MCF 10A (cell line): ENCODE measurements around the gene NUP50. TPM values are rescaled to one million over a fixed set of nuclear protein-coding genes. Genes with fewer than 3 reads are reported as not detected.

Source experiments
- BruUV-seq: library from RNA; stranded (reverse); fragments of 400-500 nt; replicated peaks from 2 replicates; lab custom pipeline; 2021; lab: Mats Ljungman, UMichigan
- CTCF ChIA-PET: fragments of 300-600 bp; sonication (Branson Sonifier 250); formaldehyde crosslinking; extraction: SDS; loops from one replicate; lab custom pipeline; 2021; ENCODE audit warnings: antibody characterized with exemption, inconsistent platforms; lab: Yijun Ruan, JAX
- POLR2A ChIA-PET: fragments of 300-600, 350-650 bp; sonication (Branson Sonifier 250); formaldehyde crosslinking; extraction: SDS; loops from one replicate; lab custom pipeline; 2020; ENCODE audit warnings: antibody characterized with exemption, inconsistent platforms; lab: Yijun Ruan, JAX
- DNase-seq: peaks from one replicate; pipeline ENCODE4 v3.0.0-alpha.2; 2018; ENCODE audit not compliant: unreplicated experiment
- H3K27ac Mint-ChIP-seq: one replicate; pipeline ENCODE4 v1.8.0; 2022; ENCODE audit warnings: mild to moderate bottlenecking, low read depth, mixed read lengths; ENCODE audit not compliant: unreplicated experiment
- H3K27me3 Mint-ChIP-seq: one replicate; pipeline ENCODE4 v1.8.0; 2022; ENCODE audit warnings: mixed read lengths; ENCODE audit not compliant: insufficient read depth, unreplicated experiment
- H3K36me3 Mint-ChIP-seq: one replicate; pipeline ENCODE4 v1.8.0; 2022; ENCODE audit warnings: mild to moderate bottlenecking, moderate library complexity, mixed read lengths; ENCODE audit not compliant: insufficient read depth, unreplicated experiment
- H3K4me1 Mint-ChIP-seq: one replicate; pipeline ENCODE4 v1.8.0; 2022; ENCODE audit warnings: mixed read lengths; ENCODE audit not compliant: insufficient read depth, unreplicated experiment
- H3K4me3 Mint-ChIP-seq: one replicate; pipeline ENCODE4 v1.8.0; 2022; ENCODE audit warnings: mild to moderate bottlenecking, moderate library complexity, mixed read lengths; ENCODE audit not compliant: unreplicated experiment
- H3K9me3 Mint-ChIP-seq: one replicate; pipeline ENCODE4 v1.8.0; 2022; ENCODE audit warnings: mixed read lengths; ENCODE audit not compliant: unreplicated experiment
- CTCF ChIP-seq: fragments of 200-600 bp; IDR thresholded peaks from one replicate; pipeline ENCODE4 v1.8.0; 2022; ENCODE audit warnings: antibody characterized with exemption, mild to moderate bottlenecking; ENCODE audit not compliant: unreplicated experiment
- intact Hi-C: fragments of 100-400 bp; cut with micrococcal nuclease; formaldehyde crosslinking; loops from 2 replicates; pipeline ENCODE4 v1.14.1; 2022
- total RNA-seq: library from RNA; stranded (reverse); gene quantifications from 2 replicates; pipeline ENCODE4 v1.2.3, GENCODE V29; 2022

The NUP50 gene
- total RNA-seq, 1 experiment from 2014 or later = 70.3 TPM

GRCh38 chr22:45208993-45209838 is 45.5 kb downstream of the NUP50 start:
- H3K9me3 Mint-ChIP-seq = no peaks in the 10 kb centered on the region
- DNase-seq = peak; percentile 64
- H3K27me3 Mint-ChIP-seq = no peaks in the 10 kb centered on the region
- H3K36me3 Mint-ChIP-seq = peaks cover 31% of the 10 kb centered on the region
- intact Hi-C loops = loop anchor here (2.0 kb wide), 1 partner anchor 38 kb away; no protein-coding TSS in a partner anchor
- H3K27ac Mint-ChIP-seq = no peak overlapping the region
- H3K4me3 Mint-ChIP-seq = no peak overlapping the region
- ChIA-PET CTCF (interaction anchor here (0.6 to 2.0 kb wide), 6 partner anchors 9 to 1483 kb away, joined by 3 to 7 read pairs (median 4); no protein-coding TSS in a partner anchor), POLR2A (interaction anchor here (1.0 kb wide), 1 partner anchor 22 kb away, joined by 4 read pairs; no protein-coding TSS in a partner anchor)
- peak; percentile 93 for TF ChIP-seq CTCF
- no TSS peak for BruUV-seq
- H3K4me1 Mint-ChIP-seq = peaks cover 17% of the 10 kb centered on the region

DNA sequence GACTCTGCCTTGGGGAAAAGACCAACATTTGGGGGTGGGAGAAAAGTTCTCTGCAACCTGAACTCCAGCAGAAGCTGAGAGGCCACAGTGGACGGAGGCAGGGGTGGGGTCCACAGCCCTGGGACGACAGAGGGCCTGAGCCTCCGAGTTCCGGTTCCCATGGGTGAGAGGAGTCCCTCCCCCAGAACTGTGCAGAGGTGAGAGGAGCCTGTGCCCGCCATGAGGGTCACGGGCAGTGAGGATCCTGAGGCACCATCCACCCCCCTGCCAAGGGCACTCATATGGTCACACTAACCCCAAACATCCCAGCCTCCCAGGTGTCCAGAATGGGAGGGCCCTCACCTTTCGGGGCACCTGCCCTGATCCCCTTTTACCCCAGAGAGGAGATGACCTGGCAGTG is 46.4 kb downstream of the NUP50 start:
- TF ChIP-seq CTCF = no peak
- Mint-ChIP-seq H3K27me3 (no peaks in the 10 kb centered on the region), H3K9me3 (no peaks in the 10 kb centered on the region), H3K36me3 (peaks cover 35% of the 10 kb centered on the region), H3K4me1 (peaks cover 17% of the 10 kb centered on the region), H3K4me3 (no peak overlapping the region), H3K27ac (no peak overlapping the region)
- BruUV-seq = no TSS peak
- ChIA-PET CTCF (interaction anchor here (0.6 to 0.7 kb wide), 2 partner anchors 34 to 224 kb away, joined by 3 read pairs; no protein-coding TSS in a partner anchor), POLR2A (no interaction called here)
- intact Hi-C loops = no loop called here
- DNase-seq = no peak

- H3K27ac Mint-ChIP-seq = no peak overlapping the region
- TF ChIP-seq CTCF = no peak
- H3K9me3 Mint-ChIP-seq = no peaks in the 10 kb centered on the region
- no peaks in the 10 kb centered on the region for H3K27me3 Mint-ChIP-seq
- H3K4me3 Mint-ChIP-seq = no peak overlapping the region
- POLR2A ChIA-PET = no interaction called here
- peaks cover 34% of the 10 kb centered on the region for H3K36me3 Mint-ChIP-seq
- no TSS peak for BruUV-seq
- intact Hi-C loops = no loop called here
- no peak for DNase-seq
- peaks cover 17% of the 10 kb centered on the region for H3K4me1 Mint-ChIP-seq
- CTCF ChIA-PET = interaction anchor here (0.6 to 1.0 kb wide), 3 partner anchors 26 to 223 kb away, joined by 3 read pairs; no protein-coding TSS in a partner anchor
These were observed 46.9 kb downstream of the NUP50 start for GRCh38 chr22:45210577-45210976.

GRCh38 chr22:45210991-45211390 is 47.3 kb downstream of the NUP50 start:
- ChIA-PET CTCF (interaction anchor here (1.0 kb wide), 1 partner anchor 26 kb away, joined by 3 read pairs; no protein-coding TSS in a partner anchor), POLR2A (interaction anchor here (1.3 kb wide), 1 partner anchor 259 kb away, joined by 5 read pairs; no protein-coding TSS in a partner anchor)
- Mint-ChIP-seq H3K9me3 (no peaks in the 10 kb centered on the region), H3K4me3 (no peak overlapping the region), H3K4me1 (peaks cover 17% of the 10 kb centered on the region), H3K27ac (no peak overlapping the region), H3K36me3 (peaks cover 30% of the 10 kb centered on the region), H3K27me3 (no peaks in the 10 kb centered on the region)
- intact Hi-C loops = no loop called here
- BruUV-seq = no TSS peak
- no peak for DNase-seq
- TF ChIP-seq CTCF = no peak
